Neural cell (in vitro differentiated cells): ENCODE measurements around the gene DIP2C.

ENCODE experiments used
- CTCF ChIP-seq: fragments of 450-650 bp; IDR thresholded peaks from 2 replicates; pipeline ENCODE4 v1.5.1; 2014; ENCODE audit warnings: antibody characterized with exemption, mild to moderate bottlenecking, moderate library complexity; ENCODE audit not compliant: poor library complexity, severe bottlenecking
- EP300 ChIP-seq: fragments of 450-650 bp; conservative IDR thresholded peaks from 2 replicates; pipeline ENCODE4 v1.6.1; 2014; ENCODE audit warnings: antibody characterized with exemption, mild to moderate bottlenecking, moderate library complexity; ENCODE audit not compliant: poor library complexity, severe bottlenecking
- MXI1 ChIP-seq: fragments of 450-650 bp; conservative IDR thresholded peaks from 2 replicates; pipeline ENCODE4 v1.6.1; 2014; ENCODE audit warnings: antibody characterized with exemption, mild to moderate bottlenecking; ENCODE audit not compliant: poor library complexity, severe bottlenecking
- POLR2AphosphoS5 ChIP-seq: IDR thresholded peaks from 2 replicates; pipeline ENCODE4 v1.6.1; 2012
- REST ChIP-seq: IDR thresholded peaks from 2 replicates; pipeline ENCODE4 v1.6.1; 2012; ENCODE audit warnings: borderline replicate concordance
- TAF1 ChIP-seq: IDR thresholded peaks from 2 replicates; pipeline ENCODE4 v1.6.1; 2012; ENCODE audit warnings: low read depth

GRCh38 chr10:594584-595270 is 94.7 kb downstream of the DIP2C start:
- TF ChIP-seq POLR2AphosphoS5, result no peak
- TF ChIP-seq CTCF, result no peak
- TF ChIP-seq EP300, result no peak
- no peak for TF ChIP-seq TAF1
- TF ChIP-seq REST, result no peak
- no peak for TF ChIP-seq MXI1
